G401 (cell line): Measurements from ENCODE around the gene SLC17A1. TPM values are rescaled to one million over a fixed set of nuclear protein-coding genes. Genes with fewer than 3 reads are reported as not detected.
A peak's percentile ranks its signal among the peaks of the same experiment; 100 is the strongest.

Experiments used
- DNase-seq: peaks from one replicate; pipeline ENCODE4 v3.0.0-alpha.2; 2015; ENCODE audit warnings: low spot score
- in situ Hi-C: cut with HindIII; loops from 2 replicates; pipeline ENCODE4 v1.10.0; 2016; ENCODE audit warnings: low sequenced_read_pairs, mixed read lengths
- total RNA-seq: library from RNA; depleted of rRNA; stranded (reverse); fragments of >200 nt; shearing (Covaris generic); gene quantifications from 2 replicates; pipeline ENCODE4 v1.2.3, GENCODE V29; 2014

Gene SLC17A1
- total RNA-seq, 1 experiment from 2014 or later: not detected

DNA sequence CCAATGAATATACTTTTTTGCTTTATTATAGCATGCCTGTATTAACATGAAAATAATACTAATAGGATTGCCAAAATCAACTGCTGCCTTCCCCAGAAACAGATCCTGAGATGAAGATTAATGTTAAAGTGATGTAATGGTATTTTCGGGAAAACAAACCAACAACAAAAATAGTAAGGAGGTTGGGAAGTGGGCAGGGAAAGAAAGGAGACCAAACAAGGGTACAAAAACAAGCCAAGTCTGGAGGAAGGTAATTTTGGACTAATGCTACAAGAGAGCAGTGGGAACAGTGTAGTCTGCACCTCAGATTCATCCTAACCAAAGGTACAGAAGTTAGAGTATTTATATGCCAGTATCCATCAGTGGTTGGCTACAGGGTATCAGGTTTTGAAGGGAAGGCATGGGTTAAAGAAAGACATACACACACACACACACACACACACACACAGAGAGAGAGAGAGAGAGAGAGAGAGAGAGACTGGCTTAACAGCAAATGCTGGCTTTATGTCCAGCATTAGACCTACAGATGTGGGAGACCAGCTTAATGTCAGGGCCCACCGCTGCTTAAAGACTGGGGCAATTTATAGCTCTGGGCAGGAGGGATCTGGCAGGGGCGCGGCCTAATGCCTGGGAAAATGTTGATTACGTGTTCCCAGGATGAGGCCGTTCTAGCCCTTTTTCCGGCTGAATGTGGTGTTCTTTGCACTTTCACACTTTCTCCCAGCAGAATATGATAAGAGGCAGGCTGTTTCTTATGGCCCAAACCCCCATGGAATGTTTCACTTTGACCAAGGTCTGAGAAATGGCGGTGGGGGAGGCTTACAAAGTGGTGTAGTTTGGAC lies 3.8 kb upstream of the SLC17A1 start:
- in situ Hi-C loops: no loop called here
- no peak for DNase-seq

DNA sequence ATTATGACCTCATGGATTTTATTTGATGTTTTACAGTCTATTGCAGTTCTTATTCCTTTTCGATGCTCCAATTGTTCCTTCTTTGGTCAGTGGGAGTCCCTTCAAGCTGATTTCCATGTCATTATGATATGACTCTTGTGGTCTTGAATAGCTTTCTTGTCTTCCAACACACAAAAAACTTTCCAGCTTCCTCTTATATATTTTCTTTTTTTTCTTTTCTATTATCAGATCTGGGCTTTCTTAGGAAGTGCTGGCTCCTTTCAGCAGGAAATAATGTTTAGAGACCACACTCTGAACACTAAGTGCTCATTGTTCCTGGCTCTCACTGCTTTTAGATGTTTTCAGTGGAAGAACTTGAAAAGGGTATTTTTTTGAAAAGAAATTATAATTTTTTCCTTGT lies 3.1 kb upstream of the SLC17A1 start:
- in situ Hi-C loops: no loop called here
- no peak for DNase-seq

DNA sequence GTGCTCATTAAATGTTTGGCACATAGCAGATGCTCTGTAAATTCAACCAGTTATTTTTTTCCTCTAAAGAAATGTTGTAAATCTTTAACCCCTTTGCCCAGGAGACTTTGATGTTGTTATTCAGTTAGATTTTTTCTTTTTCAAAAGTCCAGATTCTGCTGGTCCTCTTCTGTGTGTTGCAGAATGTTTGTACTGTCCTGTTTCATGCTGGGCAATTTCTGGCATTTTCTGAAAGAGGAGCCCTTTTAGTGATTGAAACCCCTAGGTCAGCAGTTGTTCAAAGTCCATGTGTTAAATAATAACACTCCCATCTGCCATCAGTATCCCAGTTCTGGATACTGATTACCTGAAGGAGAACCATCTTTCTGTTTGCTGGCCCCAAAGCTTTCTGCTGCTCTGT lies 1.3 kb upstream of the SLC17A1 start:
- DNase-seq: no peak
- in situ Hi-C loops: no loop called here

DNA sequence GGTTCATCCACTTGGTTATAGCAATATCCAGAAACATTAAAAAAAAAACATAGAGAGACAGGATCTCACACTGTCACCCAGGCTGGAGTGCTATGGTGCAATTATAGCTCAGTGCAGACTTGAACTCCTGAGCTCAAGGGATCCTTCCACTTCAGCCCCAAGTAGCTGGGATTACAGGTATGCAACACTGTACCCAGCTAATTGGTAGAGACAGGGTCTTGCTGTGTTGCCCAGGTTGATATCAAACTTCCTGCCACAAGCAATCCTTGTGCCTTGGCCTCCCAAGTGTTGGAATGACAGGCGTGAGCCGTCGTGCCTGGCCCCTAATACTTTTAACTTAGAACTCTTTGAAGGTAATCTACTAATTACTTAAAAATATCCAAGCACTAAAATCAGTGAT lies 818 bp upstream of the SLC17A1 start:
- no peak for DNase-seq
- in situ Hi-C loops: no loop called here

DNA sequence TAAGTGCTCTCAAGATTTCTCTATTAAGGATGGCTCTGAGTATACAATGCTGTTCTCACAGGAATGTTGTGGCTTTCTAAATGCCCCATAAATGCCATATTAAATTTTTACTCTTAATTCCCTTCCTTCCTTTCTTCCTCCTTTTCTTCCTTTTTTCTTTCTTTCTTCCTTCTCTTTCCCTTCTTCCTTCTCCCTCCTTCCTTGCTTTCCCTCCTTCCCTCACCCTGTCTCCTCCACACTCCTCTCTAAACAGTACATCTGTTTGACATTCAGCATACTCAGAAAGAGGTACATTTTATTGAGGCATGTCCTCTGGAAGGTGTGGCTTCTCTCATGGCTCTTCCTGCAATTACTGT lies 433 bp upstream of the SLC17A1 start:
- no peak for DNase-seq
- in situ Hi-C loops: no loop called here

DNA sequence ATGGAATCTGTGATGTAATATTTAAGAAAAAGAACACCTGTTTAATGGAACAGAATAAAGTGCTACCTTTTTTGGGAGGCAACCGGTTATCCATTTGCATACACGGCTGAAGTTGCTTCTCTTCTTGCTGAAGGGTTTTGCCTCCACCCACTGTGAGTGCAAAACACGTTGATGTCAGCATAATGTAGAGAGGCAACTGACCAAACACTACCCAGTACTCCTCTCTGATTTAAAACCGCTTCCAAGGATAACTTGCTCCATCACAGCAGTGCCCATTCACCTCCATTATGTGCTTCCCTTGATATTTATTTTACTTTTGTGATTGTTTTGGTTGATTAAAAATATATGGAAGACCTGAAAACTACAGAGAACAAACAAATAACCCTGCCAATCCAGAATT lies 1.4 kb downstream of the SLC17A1 start:
- in situ Hi-C loops: no loop called here
- DNase-seq: no peak

DNA sequence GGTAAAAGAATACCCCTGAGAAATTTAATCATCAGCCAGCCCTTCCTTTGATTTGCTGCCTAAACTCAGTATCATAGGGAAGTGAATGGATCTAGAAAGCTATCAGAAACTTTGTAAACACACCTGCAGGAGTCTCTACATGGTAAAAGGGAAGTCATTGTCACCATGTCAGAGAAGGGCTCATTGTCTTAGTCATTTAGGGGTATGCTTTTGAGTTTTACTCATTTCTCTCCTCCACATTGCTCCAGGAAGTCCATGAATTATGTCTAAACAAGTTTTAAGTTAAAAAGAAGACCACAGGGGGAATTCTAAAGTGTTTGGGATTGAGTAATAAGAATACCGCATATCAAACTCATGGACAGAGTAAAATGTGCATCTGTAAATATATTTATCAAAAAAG lies 2.5 kb downstream of the SLC17A1 start:
- in situ Hi-C loops: no loop called here

DNA sequence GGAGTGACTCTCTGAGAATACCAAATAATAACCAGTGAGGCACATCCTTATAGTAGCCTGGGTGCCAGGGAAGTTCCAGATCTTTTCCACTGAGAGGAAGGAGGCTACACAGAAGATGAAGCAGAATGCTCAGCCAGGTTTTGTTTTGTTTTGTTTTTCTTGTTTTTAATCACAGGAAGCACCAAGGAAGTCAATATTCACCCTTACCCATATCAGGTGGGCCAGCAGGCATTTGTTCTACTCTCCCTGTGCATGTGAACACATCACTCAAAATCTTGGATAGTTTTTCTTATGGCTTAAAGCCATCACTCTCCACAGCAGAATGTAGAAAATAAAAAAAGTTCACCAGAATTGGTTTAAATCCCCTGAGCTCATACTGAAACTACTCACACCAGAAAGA lies 10.5 kb downstream of the SLC17A1 start:
- in situ Hi-C loops: no loop called here

More for the DNA sequence above, 2.5 kb downstream of the SLC17A1 start:
- DNase-seq: no peak

DNA sequence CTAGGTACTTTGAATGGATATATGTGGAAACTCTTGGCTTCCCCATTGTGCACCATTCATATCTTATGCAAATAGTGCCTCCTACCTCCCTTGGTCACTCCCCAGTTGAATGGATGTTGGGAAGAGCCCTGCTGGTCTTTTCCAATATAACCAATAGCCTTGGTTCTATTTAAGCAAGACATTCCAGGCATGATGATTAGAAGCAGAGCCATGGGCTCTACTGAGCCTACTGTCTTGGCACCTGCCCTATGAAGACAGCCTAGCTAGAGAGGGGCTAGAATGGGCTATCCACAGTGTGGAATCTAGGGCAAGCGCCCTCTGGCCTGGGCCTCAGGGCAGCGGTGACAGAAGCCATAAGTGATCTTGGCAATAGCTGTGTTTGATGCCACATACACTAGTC lies 15.6 kb downstream of the SLC17A1 start:
- in situ Hi-C loops: no loop called here
- DNase-seq: no peak

More for the DNA sequence above, 10.5 kb downstream of the SLC17A1 start:
- no peak for DNase-seq

DNA sequence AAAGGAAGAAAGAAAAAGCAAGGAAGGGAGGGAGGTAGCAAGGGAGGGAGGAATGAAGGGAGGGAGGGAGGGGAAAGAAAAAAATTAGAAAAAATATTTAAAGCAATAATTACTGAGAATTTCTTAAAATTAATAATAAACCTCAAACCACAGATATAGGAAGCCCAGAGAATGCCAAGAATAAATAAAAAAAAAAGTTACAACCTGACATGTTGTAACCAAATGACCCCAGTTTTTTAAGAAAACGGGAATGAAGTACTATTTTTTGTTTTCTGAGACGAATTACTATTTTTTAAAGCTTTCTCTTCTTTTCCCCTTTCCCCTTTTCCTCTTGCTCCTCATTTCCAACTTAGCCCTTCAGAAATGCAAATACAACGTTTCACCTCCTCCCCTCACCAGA lies 16.7 kb downstream of the SLC17A1 start:
- no peak for DNase-seq
- in situ Hi-C loops: no loop called here

DNA sequence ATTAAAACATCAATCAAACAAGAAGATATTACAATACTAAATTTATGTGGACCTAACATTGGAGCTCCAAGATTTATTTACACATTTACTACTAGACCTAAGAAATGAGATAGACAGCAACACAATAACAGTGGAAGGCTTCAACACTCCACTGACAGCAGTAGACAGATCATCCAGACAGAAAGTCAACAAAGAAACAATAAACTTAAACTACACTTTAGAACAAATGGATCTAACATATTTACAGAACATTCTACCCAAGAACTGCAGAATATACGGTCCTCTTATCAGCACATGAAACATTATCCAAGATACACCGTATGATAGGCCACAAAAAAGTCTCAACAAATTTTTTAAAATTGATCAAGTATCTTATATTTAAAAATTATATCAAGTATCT lies 27.0 kb downstream of the SLC17A1 start:
- in situ Hi-C loops: no loop called here

DNA sequence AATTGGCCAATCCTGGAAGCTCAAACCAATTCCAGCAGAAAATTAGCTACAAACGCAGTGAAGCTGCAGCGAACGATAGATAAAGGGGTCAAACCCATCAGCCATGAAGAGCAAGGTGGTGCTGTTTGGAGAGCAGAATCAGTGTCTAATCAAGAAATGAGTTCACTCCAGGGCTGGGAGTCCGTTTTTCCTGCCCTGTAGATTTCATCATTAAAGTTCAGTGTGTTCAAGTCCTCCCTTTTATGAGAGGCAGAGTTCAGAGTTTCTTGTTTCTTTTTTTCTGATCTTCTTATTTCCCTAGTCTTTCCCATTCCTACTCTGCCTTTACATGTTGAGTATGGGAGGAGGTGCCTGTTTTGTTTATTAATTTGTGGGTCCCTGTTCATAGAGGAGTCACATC lies 30.4 kb downstream of the SLC17A1 start:
- no peak for DNase-seq
- in situ Hi-C loops: no loop called here

More for the DNA sequence above, 27.0 kb downstream of the SLC17A1 start:
- no peak for DNase-seq

DNA sequence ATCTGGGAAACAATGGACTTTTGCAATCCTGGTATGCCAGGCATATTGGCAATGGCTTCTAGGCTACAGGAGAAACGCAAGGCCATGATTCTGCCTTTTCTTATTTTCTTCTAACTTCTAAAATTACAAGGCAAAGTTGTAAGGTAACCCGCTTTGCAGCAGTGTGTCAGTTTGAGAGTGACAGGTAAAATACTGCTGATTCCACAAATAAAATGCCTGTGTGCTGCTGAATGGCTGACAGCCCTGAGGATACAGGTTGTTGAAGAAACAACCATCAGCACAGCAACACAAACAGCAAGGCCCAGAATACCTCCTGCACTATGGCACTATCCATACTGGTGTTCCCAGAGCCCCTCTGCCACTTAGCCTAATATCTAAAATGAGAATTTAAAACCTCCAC lies 37.1 kb downstream of the SLC17A1 start:
- in situ Hi-C loops: no loop called here
- no peak for DNase-seq

DNA sequence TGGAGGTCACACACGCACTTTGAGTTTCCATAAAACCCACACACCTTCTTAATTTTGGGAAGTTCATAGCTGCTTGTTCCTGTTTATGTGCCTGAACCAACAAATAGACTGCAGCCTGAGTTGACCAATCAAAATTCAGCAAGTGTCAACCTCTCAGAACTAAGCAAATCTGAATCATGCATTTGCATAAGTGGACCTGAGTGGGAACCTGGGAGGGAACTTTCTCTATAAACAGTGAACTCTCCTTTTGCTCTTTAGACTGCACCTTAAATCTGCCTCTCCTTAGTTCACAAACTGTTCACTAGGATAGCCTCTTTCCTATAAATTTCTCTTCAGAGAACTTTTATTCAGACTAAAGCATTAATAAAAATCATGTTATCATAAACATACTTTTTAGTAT lies 37.9 kb downstream of the SLC17A1 start:
- DNase-seq: no peak
- in situ Hi-C loops: no loop called here

DNA sequence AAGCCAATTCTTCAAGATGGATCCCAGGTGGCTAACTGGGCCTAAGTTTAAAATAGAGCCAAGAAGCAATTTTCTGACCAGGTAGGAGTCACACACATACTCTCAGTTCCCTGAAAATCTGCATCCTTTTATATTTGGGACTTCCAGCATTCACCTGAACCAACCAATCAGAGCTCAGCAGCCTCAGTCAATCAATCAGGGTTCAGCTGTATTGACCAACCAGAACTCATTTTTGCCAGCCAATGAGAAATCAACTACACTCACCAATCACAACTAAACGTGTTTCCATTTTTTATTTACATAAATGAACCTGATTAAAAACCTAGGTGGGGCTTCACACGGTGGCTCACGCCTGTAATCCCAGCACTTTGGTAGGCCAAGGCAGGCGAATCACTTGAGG lies 39.8 kb downstream of the SLC17A1 start:
- in situ Hi-C loops: no loop called here
- no peak for DNase-seq

DNA sequence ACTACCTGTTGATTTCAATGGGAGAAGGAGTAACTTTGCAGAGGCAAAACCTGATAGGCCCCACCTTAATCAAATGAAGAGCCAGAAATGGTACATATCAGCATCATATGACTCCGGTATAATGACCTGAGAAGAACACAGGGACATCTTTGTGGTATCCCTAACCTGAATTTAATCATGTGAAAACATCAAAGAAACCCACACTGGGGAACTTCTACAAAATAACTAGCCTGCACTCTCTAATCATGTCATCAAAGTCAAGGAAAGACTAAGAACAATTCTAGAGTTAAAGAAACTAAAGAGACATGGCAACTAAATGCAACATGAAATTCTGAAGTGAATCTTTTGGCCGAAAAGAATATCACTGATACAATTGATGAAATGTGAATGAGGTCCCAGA lies 42.4 kb downstream of the SLC17A1 start:
- DNase-seq: no peak
- in situ Hi-C loops: no loop called here

DNA sequence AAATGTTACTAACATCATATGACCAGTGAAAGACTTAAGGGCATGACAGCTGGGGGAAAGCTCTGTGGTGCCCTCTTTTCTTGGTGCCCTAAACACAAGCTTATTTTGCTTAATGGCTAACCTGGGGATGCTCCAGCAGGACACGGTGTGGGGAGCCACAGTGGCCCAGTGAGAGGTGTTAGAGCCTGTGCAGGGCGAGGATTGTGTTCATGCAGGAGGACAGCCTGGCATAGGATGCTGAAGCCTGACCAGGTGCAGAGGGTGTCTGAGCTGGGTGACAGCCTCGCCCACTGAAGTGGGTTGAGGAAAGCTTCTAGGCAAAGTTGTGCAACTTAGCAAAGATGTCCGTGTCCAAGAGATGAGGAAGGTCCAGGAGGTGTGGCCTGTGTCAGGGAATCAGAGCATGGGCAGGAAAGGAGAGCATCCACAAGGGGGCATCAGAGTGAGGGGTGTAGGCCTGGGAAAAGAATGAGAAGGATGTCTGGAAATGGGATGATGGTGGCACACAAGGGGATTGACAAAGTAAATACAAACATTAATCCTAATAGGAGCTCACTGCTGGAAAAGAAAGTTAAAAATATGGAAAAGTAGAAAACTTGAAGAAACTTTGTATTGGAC lies 43.4 kb downstream of the SLC17A1 start:
- DNase-seq: peak; percentile 18
- in situ Hi-C loops: no loop called here

DNA sequence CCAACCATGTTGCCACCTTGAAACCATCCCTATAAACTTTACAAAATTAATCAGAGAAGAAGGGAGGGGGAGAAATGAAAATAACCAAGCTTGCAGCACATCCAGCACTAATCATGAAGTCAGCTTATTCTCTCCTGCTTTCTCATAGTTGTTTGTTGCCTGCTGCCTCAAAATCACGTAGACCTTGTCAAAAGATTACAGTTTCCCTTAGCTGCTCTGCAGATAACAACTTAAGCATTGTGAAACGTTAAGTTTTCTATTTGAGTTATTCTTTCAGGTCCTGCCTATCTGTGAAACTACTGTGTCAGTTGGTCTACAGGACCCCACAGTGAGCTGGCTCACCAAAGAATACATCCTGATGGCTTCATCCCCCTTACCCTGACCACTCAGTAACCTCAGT lies 44.4 kb downstream of the SLC17A1 start:
- in situ Hi-C loops: no loop called here
- no peak for DNase-seq

DNA sequence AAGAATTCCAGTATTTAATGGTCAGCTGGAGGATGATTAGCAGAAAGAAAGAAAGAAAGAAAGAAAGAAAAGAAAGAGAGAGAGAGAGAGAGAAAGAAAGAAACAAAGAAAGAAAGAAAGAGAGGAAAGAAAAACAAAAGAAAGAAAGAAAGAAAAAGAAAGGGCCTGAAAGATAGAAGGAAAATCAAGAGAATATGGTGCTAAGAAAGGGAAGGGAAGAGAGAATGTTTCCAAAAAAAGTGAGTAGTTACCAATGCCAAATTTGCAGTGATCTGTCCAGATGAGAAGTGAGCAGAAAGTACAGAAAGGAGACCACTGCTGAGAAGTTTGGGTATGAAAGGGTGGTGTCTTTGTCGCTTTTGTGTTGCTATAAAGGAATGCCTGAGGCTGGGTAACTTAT lies 50.7 kb downstream of the SLC17A1 start:
- in situ Hi-C loops: no loop called here
- DNase-seq: no peak

DNA sequence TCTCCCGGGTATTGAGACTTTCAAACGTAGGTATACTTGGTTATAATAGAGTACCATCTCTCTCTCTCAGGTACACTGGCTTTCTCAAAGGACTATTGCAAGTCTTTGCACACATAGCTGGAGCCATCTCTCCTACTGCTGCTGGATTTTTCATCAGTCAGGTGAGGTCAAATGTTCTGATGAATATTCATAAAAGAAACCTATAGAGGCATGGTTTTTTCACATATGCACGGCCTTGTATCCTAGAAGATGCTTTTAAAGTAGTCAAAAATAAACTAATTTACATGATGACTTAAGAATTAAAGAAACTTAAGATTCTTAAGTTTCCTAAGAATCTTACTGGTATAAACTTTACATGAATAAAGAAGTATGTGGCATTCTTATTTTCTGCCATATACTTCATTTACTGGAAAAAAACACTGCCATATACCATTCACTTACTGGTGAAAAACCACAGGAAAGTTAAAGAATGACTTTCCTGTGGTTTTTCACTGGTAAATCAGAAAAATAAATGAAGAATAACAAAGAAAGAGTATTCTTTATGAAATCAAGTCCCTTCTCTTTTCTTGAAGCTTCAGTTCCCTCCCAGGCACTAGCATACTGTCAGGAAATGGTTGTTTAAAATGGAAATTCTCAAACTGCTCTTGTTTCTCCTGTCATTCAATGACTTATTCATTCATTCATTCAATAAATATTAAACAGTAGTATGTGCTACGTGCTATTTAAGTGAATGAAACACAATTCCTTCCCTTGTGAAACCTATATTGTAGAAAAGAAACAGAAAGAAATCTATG lies 53.8 kb downstream of the SLC17A1 start:
- in situ Hi-C loops: no loop called here
- DNase-seq: no peak
